Measurements from ENCODE around the gene TAAR6. TPM values are rescaled to one million over a fixed set of nuclear protein-coding genes. Genes with fewer than 3 reads are reported as not detected.

The TAAR6 gene
- total and polyA plus RNA-seq, 2 donors (not counting 1 experiment from before 2014, with no cell fraction given) = not detected

DNA sequence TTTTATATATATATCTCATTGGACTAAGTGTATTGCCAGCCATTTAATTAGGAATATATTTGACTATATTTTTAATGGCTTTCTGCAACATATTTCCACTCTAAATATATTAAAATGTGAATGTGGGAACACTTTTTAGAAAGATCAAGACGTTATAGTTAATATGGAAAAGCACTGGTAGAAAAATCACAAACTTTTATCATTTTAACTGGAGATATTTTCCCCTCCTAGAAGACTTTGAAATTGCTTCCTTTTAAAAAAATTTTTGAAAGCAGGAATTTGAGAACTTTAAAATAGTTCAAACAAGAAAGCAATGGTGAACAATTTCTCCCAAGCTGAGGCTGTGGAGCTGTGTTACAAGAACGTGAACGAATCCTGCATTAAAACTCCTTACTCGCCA lies 32.1 kb upstream of the TAAR6 start, which contains the start of gene TAAR9:
Gene TAAR9, plus strand, starts transcription at position 301 of the 400 bp plus-strand sequence. Its CDS starts 13 bp downstream, at position 314.
- no peak for DNase-seq (ENCODE audit: low read depth in 2 of 2)

GRCh38 chr6:132544826-132545225 lies 25.3 kb upstream of the TAAR6 start:
- Histone ChIP-seq H2AFZ (ENCODE audit: low read length) (no peak overlapping the region), H3K4me2 (ENCODE audit: extremely low read depth, insufficient read depth, low read length) (no peak overlapping the region), H3K27me3 (ENCODE audit: control insufficient read depth, insufficient read depth, low read length) (peaks cover 8% of the 10 kb centered on the region), H4K20me1 (ENCODE audit: control insufficient read depth, extremely low read depth, insufficient read depth, low read length) (no peaks in the 10 kb centered on the region), H3K4me1 (ENCODE audit: control insufficient read depth, extremely low read depth, insufficient read depth, low read length) (no peaks in the 10 kb centered on the region), H3K4me3 (replicated peaks in 1 of 4; ENCODE audit: control extremely low read depth in 1 of 4, insufficient read depth in 1 of 4, low read depth in 3 of 4, low read length in 4 of 4) (no peak overlapping the region), H3K79me2 (ENCODE audit: control insufficient read depth, insufficient read depth, low read length) (no peaks in the 10 kb centered on the region), H3K27ac (ENCODE audit: insufficient read depth, low read length) (no peak overlapping the region), H3K36me3 (ENCODE audit: control insufficient read depth, insufficient read depth, low read length) (no peaks in the 10 kb centered on the region), H3K9me3 (ENCODE audit: control insufficient read depth, insufficient read depth, low read depth, low read length) (no peaks in the 10 kb centered on the region), H3K9ac (ENCODE audit: insufficient read depth, low read length) (no peak overlapping the region)
- no peak for DNase-seq (ENCODE audit: low read depth in 2 of 2)
- TF ChIP-seq CTCF (conservative IDR thresholded peaks at IDR 0.05 in 1 of 2, IDR thresholded peaks at IDR 0.05 in 1 of 2; ENCODE audit: low read depth in 1 of 2, low read length in 2 of 2) = no peak
- no peak for TF ChIP-seq EZH2 (IDR thresholded peaks at IDR 0.05; ENCODE audit: low read length, missing control alignments)

More for the DNA sequence above, 32.1 kb upstream of the TAAR6 start, which contains the start of gene TAAR9:
- Histone ChIP-seq H3K9me3 (ENCODE audit: control insufficient read depth, insufficient read depth, low read depth, low read length) (no peaks in the 10 kb centered on the region), H3K27ac (ENCODE audit: insufficient read depth, low read length) (no peak within 1 kb of the TSS), H3K4me3 (replicated peaks in 1 of 4; ENCODE audit: control extremely low read depth in 1 of 4, insufficient read depth in 1 of 4, low read depth in 3 of 4, low read length in 4 of 4) (no peak within 1 kb of the TSS), H2AFZ (ENCODE audit: low read length) (no peak within 1 kb of the TSS), H3K79me2 (ENCODE audit: control insufficient read depth, insufficient read depth, low read length) (no peaks in the 10 kb centered on the region), H3K4me2 (ENCODE audit: extremely low read depth, insufficient read depth, low read length) (no peak within 1 kb of the TSS), H4K20me1 (ENCODE audit: control insufficient read depth, extremely low read depth, insufficient read depth, low read length) (no peaks in the 10 kb centered on the region), H3K4me1 (ENCODE audit: control insufficient read depth, extremely low read depth, insufficient read depth, low read length) (no peaks in the 10 kb centered on the region), H3K27me3 (ENCODE audit: control insufficient read depth, insufficient read depth, low read length) (peaks cover 14% of the 10 kb centered on the region), H3K9ac (ENCODE audit: insufficient read depth, low read length) (no peak within 1 kb of the TSS), H3K36me3 (ENCODE audit: control insufficient read depth, insufficient read depth, low read length) (no peaks in the 10 kb centered on the region)
- no peak for TF ChIP-seq EZH2 (IDR thresholded peaks at IDR 0.05; ENCODE audit: low read length, missing control alignments)
- TF ChIP-seq CTCF (conservative IDR thresholded peaks at IDR 0.05 in 1 of 2, IDR thresholded peaks at IDR 0.05 in 1 of 2; ENCODE audit: low read depth in 1 of 2, low read length in 2 of 2) = no peak

- Histone ChIP-seq H3K79me2 (ENCODE audit: control insufficient read depth, insufficient read depth, low read length) (no peaks in the 10 kb centered on the region), H3K9me3 (ENCODE audit: control insufficient read depth, insufficient read depth, low read depth, low read length) (no peaks in the 10 kb centered on the region), H3K36me3 (ENCODE audit: control insufficient read depth, insufficient read depth, low read length) (no peaks in the 10 kb centered on the region), H3K4me2 (ENCODE audit: extremely low read depth, insufficient read depth, low read length) (no peak overlapping the region), H3K9ac (ENCODE audit: insufficient read depth, low read length) (no peak overlapping the region), H3K4me3 (replicated peaks in 1 of 4; ENCODE audit: control extremely low read depth in 1 of 4, insufficient read depth in 1 of 4, low read depth in 3 of 4, low read length in 4 of 4) (no peak overlapping the region), H4K20me1 (ENCODE audit: control insufficient read depth, extremely low read depth, insufficient read depth, low read length) (no peaks in the 10 kb centered on the region), H3K4me1 (ENCODE audit: control insufficient read depth, extremely low read depth, insufficient read depth, low read length) (no peaks in the 10 kb centered on the region), H3K27me3 (ENCODE audit: control insufficient read depth, insufficient read depth, low read length) (peaks cover 11% of the 10 kb centered on the region), H3K27ac (ENCODE audit: insufficient read depth, low read length) (no peak overlapping the region), H2AFZ (ENCODE audit: low read length) (no peak overlapping the region)
- TF ChIP-seq CTCF (conservative IDR thresholded peaks at IDR 0.05 in 1 of 2, IDR thresholded peaks at IDR 0.05 in 1 of 2; ENCODE audit: low read depth in 1 of 2, low read length in 2 of 2) (no peak), EZH2 (IDR thresholded peaks at IDR 0.05; ENCODE audit: low read length, missing control alignments) (no peak)
- DNase-seq (ENCODE audit: low read depth in 2 of 2) = no peak
Measured at GRCh38 chr6:132548746-132549463, 21.2 kb upstream of the TAAR6 start.

All from fibroblast of lung (primary cell).